CD4-positive, alpha-beta memory T cell (primary cell): ENCODE measurements around the gene TSPAN31. TPM values are rescaled to one million over a fixed set of nuclear protein-coding genes. Genes with fewer than 3 reads are reported as not detected.

Experiments used
- CTCF ChIA-PET: fragments of 350-600 bp; sonication (Branson Sonifier 250); formaldehyde crosslinking; loops from one replicate; lab custom pipeline; 2021; ENCODE audit warnings: inconsistent platforms; ENCODE audit not compliant: partially characterized antibody; lab: Charles Lee
- POLR2A ChIA-PET: fragments of 350-600 bp; sonication (Branson Sonifier 250); formaldehyde crosslinking; loops from one replicate; lab custom pipeline; 2021; ENCODE audit not compliant: partially characterized antibody; lab: Charles Lee
- DNase-seq, 5 donors: peaks; one replicate each; pipeline versions ENCODE4 v3.0.0 to v3.0.0-alpha.2; 2020 to 2022; ENCODE audit warnings: mixed read lengths in 1 of 5
- H3K27ac ChIP-seq: one replicate; pipeline ENCODE4 v1.7.0; 2013; ENCODE audit warnings: low read depth, low read length
- H3K27me3 ChIP-seq: 2 replicates; pipeline ENCODE4 v1.7.0; 2013; ENCODE audit warnings: mild to moderate bottlenecking, low read length, moderate library complexity; ENCODE audit not compliant: insufficient read depth
- H3K36me3 ChIP-seq: 2 replicates; pipeline ENCODE4 v1.7.0; 2013; ENCODE audit warnings: mild to moderate bottlenecking, low read length, moderate library complexity; ENCODE audit not compliant: insufficient read depth
- H3K4me1 ChIP-seq: 2 replicates; pipeline ENCODE4 v1.7.0; 2013; ENCODE audit warnings: mild to moderate bottlenecking, low read length, moderate library complexity; ENCODE audit not compliant: insufficient read depth
- H3K4me3 ChIP-seq, 2 donors: one replicate each; pipeline ENCODE4 v1.7.0; 2013; ENCODE audit warnings: low read length in 2 of 2, mild to moderate bottlenecking in 1 of 2
- H3K9me3 ChIP-seq, 2 donors: one replicate each; pipeline ENCODE4 v1.7.0; 2013; ENCODE audit warnings: low read length in 2 of 2, control low read depth in 1 of 2; ENCODE audit not compliant: control insufficient read depth in 1 of 2
- H3K27ac Mint-ChIP-seq, 7 donors: one replicate each; pipeline ENCODE4 v1.8.0; 2020 to 2021; ENCODE audit warnings: mixed read lengths in 7 of 7, mild to moderate bottlenecking in 6 of 7, inconsistent platforms in 3 of 7, moderate library complexity in 3 of 7
- H3K27me3 Mint-ChIP-seq, 2 donors: one replicate each; pipeline ENCODE4 v1.8.0; 2020 to 2021; ENCODE audit warnings: mixed read lengths in 2 of 2
- H3K36me3 Mint-ChIP-seq, 2 donors: one replicate each; pipeline ENCODE4 v1.8.0; 2020 to 2021; ENCODE audit warnings: mixed read lengths in 2 of 2, inconsistent platforms in 1 of 2, mild to moderate bottlenecking in 1 of 2
- H3K4me1 Mint-ChIP-seq, 4 donors: one replicate each; pipeline ENCODE4 v1.8.0; 2020 to 2021; ENCODE audit warnings: mixed read lengths in 4 of 4, mild to moderate bottlenecking in 1 of 4
- H3K4me3 Mint-ChIP-seq, 8 donors: one replicate each; pipeline ENCODE4 v1.8.0; 2020 to 2021; ENCODE audit warnings: mixed read lengths in 8 of 8, mild to moderate bottlenecking in 7 of 8, moderate library complexity in 6 of 8, inconsistent platforms in 3 of 8
- H3K9me3 Mint-ChIP-seq, 8 donors: one replicate each; pipeline ENCODE4 v1.8.0; 2020 to 2021; ENCODE audit warnings: mixed read lengths in 8 of 8, mild to moderate bottlenecking in 5 of 8, inconsistent platforms in 3 of 8, moderate library complexity in 1 of 8
- intact Hi-C: fragments of 100-400 bp; cut with micrococcal nuclease; formaldehyde crosslinking; loops from one replicate; pipeline ENCODE4 v1.15.1; 2023
- polyA plus RNA-seq, 2 donors: library from polyadenylated mRNA; unstranded; fragments of 300-500 nt; fragmentation: Illumina TruSeq; gene quantifications; one replicate each; pipeline ENCODE4 v1.2.3, GENCODE V29; 2021
- total RNA-seq, 2 experiments: library from RNA; stranded (reverse); gene quantifications; one replicate each; pipeline ENCODE4 v1.2.3, GENCODE V29; 2021

The TSPAN31 gene, protein sequence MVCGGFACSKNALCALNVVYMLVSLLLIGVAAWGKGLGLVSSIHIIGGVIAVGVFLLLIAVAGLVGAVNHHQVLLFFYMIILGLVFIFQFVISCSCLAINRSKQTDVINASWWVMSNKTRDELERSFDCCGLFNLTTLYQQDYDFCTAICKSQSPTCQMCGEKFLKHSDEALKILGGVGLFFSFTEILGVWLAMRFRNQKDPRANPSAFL
- total RNA-seq: 10 to 100 TPM; 27.5 to 30.6 TPM
- 10 to 100 TPM; 37.5 to 76.2 TPM for polyA plus RNA-seq

DNA sequence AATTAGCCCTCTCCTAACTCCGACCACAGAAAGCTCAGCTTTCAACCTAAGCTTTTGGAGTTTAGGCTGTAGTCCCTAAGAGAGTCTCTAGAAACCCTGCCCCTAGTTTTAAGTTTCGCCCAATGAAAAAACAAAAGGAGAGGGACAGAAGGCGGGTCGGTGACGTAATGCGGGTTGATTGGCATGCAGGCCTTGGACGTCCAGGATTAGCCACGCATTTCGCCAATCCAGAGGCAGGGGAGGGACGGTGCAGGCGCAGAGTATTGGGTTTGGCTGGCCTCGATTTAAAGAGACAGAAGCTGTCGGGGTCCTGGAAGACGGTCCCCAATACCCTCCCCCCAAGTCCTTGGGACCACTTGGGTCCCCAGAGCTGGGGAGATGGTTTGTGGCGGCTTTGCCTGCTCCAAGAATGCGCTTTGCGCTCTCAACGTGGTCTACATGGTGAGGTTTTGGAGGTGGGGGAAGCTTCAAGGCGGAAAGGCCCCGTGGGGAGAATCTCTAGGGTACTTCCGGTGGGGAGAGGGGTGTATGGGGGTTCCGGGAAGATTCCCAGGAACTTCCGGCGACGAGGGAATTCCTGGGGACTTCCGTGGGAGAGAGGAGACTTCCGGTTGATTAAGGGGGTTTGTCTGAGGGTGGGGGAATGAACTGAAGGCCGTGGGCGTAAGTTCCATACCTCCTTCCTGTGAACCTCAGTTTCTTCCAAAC is at the start of gene TSPAN31:
Gene TSPAN31, plus strand, starts transcription at position 263 of the 708 bp plus-strand sequence. Its CDS starts 116 bp downstream, at position 379.
- ChIA-PET POLR2A (interaction anchor here (0.8 to 2.3 kb wide), 23 partner anchors 9 to 268 kb away, joined by 3 to 17 read pairs (median 5); partner anchors contain the start of genes ARHGAP9, CYP27B1, EEF1AKMT3 and MBD6), CTCF (interaction anchor here (1.1 to 6.3 kb wide), 10 partner anchors 9 to 161 kb away, joined by 3 to 51 read pairs (median 4); partner anchors contain the start of genes MARCHF9 and OS9)
- intact Hi-C loops: loop anchor here (1.0 to 5.0 kb wide), 3 partner anchors 7 to 283 kb away; partner anchors contain the start of genes ARHGAP9 and CDK4
- Histone ChIP-seq H3K27me3 (no peaks in the 10 kb centered on the region), H3K27ac (peak within 1 kb of the TSS; percentile 93), H3K9me3 (no peaks in the 10 kb centered on the region), H3K4me3 (peak within 1 kb of the TSS; percentile 72 to 83), H3K4me1 (peaks cover 49% of the 10 kb centered on the region), H3K36me3 (peaks cover 25% of the 10 kb centered on the region)
- peak within 1 kb of the TSS; percentile 88 to 99 (median 97) for H3K27ac Mint-ChIP-seq
- H3K4me3 Mint-ChIP-seq: peak within 1 kb of the TSS; percentile 86 to 97 (median 92)
- H3K9me3 Mint-ChIP-seq: peaks cover 0 to 2% (median 0%) of the 10 kb centered on the region in 8 donors
- H3K4me1 Mint-ChIP-seq: peaks cover 30 to 58% (median 43%) of the 10 kb centered on the region in 4 donors
- DNase-seq: peak; percentile 91 to 98 (median 95)
- H3K27me3 Mint-ChIP-seq: no peaks in the 10 kb centered on the region
- peaks cover 14 to 43% of the 10 kb centered on the region in 2 donors for H3K36me3 Mint-ChIP-seq

DNA sequence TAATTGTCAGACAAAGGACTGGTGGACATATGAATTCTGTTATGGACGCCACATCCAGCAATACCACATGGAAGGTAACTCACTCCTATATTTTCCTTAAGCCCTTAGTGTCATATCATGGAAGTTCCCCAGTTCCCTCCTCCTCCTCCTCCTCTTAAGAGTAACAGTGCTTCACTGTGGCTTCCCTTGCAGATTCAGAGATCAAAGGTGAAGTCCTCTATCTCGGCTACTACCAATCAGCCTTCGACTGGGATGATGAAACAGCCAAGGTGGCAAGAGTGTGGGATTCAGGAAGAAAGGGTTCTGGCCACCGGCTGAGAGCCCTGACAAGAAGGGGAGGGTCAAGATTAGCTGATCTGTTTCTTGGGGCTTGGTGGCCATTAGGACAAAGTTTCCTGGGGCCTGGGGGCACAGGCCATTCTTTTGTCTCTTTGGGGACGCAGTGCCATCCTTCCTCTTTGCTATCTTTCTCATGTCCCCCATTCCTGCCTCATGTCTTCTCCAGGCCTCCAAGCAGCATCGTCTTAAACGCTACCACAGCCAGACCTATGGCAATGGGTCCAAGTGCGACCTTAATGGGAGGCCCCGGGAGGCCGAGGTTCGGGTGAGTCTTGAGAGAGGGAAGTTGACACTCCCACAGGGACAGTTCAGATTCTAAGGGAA is 48.9 kb upstream of the TSPAN31 start:
- intact Hi-C loops: loop anchor here (10.0 kb wide), 1 partner anchor 241 kb away; the partner anchor contains the start of genes GLI1 and INHBE
- H3K36me3 Mint-ChIP-seq: peaks cover 44 to 45% of the 10 kb centered on the region in 2 donors
- peak overlapping the region in 7 of 8 donors; percentile 17 to 71 (median 51) for H3K4me3 Mint-ChIP-seq
- POLR2A ChIA-PET: no interaction called here
- no peaks in the 10 kb centered on the region for H3K9me3 ChIP-seq
- no peak overlapping the region for H3K27ac ChIP-seq
- H3K27me3 ChIP-seq: no peaks in the 10 kb centered on the region
- H3K4me3 ChIP-seq: no peak overlapping the region
- peak overlapping the region in 3 of 7 donors; percentile 60 to 80 (median 67) for H3K27ac Mint-ChIP-seq
- DNase-seq: no peak
- CTCF ChIA-PET: no interaction called here
- peaks cover 0 to 33% (median 15%) of the 10 kb centered on the region in 4 donors for H3K4me1 Mint-ChIP-seq
- peaks cover 0 to 2% of the 10 kb centered on the region in 2 donors for H3K27me3 Mint-ChIP-seq
- peaks cover 33% of the 10 kb centered on the region for H3K36me3 ChIP-seq
- peaks cover 26% of the 10 kb centered on the region for H3K4me1 ChIP-seq
- no peaks in the 10 kb centered on the region for H3K9me3 Mint-ChIP-seq

DNA sequence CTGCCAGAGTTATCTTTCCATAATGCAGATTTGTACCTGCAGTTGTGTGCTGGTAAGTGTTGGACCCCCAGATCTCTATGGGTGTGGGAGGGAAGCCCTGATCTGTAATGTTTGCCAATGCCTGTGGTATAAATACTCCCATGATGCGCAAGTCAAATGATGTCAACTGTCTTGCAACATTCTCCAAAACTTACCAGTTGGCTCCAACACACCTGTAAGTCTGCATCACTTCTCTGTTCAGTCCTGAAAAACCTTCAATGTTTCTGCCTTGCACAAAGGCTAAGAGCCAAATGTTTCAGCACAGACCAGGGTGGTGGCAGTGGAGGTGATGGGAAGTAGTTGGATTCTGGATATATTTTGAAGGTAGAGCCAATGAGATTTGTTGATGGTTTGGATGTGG is 47.8 kb upstream of the TSPAN31 start:
- Histone ChIP-seq H3K36me3 (peaks cover 33% of the 10 kb centered on the region), H3K4me1 (peaks cover 26% of the 10 kb centered on the region), H3K27ac (no peak overlapping the region), H3K9me3 (no peaks in the 10 kb centered on the region), H3K27me3 (no peaks in the 10 kb centered on the region), H3K4me3 (no peak overlapping the region)
- Mint-ChIP-seq H3K36me3 (peaks cover 47 to 48% of the 10 kb centered on the region in 2 donors), H3K27me3 (no peaks in the 10 kb centered on the region), H3K4me1 (peaks cover 0 to 33% (median 15%) of the 10 kb centered on the region in 4 donors), H3K27ac (peak overlapping the region in 2 of 7 donors; percentile 37 to 42), H3K4me3 (peak overlapping the region in 1 of 8 donors; percentile 27), H3K9me3 (no peaks in the 10 kb centered on the region)
- CTCF ChIA-PET: no interaction called here
- POLR2A ChIA-PET: no interaction called here
- DNase-seq: no peak
- intact Hi-C loops: loop anchor here (10.0 kb wide), 1 partner anchor 242 kb away; the partner anchor contains the start of genes GLI1 and INHBE

DNA sequence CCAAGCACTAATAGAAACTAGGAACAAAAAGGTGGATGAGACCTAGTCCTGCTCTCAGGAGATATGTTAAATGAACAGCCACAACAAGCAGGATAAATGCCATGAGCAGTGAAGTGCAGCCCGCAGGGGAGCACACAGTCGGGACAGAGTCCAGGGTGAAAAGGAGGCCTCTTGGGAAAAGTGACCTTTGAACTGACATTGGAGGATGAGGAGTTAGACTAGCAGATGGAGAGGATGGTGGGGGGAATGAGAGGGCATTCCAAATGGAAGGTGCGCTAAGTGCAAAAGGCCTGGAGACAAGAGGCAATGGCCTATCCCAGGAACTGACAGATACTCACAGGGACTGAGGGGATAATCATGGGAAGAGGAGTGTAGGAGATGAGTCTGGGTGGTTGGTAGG is 46.4 kb upstream of the TSPAN31 start:
- Mint-ChIP-seq H3K4me3 (peak overlapping the region in 1 of 8 donors; percentile 15), H3K27me3 (no peaks in the 10 kb centered on the region), H3K36me3 (peaks cover 60 to 62% of the 10 kb centered on the region in 2 donors), H3K4me1 (peaks cover 0 to 33% (median 15%) of the 10 kb centered on the region in 4 donors), H3K9me3 (peaks cover 0 to 10% (median 1%) of the 10 kb centered on the region in 8 donors), H3K27ac (peak overlapping the region in 2 of 7 donors; percentile 6 to 15)
- intact Hi-C loops: loop anchor here (10.0 kb wide), 1 partner anchor 244 kb away; the partner anchor contains the start of genes GLI1 and INHBE
- H3K27me3 ChIP-seq: no peaks in the 10 kb centered on the region
- peaks cover 39% of the 10 kb centered on the region for H3K36me3 ChIP-seq
- POLR2A ChIA-PET: interaction anchor here (0.6 kb wide), 1 partner anchor 1070 kb away, joined by 3 read pairs; no protein-coding TSS in a partner anchor
- no peak for DNase-seq
- H3K4me1 ChIP-seq: peaks cover 19% of the 10 kb centered on the region
- no peaks in the 10 kb centered on the region for H3K9me3 ChIP-seq
- H3K4me3 ChIP-seq: no peak overlapping the region
- CTCF ChIA-PET: interaction anchor here (1.0 kb wide), 1 partner anchor 58 kb away, joined by 3 read pairs; no protein-coding TSS in a partner anchor
- H3K27ac ChIP-seq: no peak overlapping the region

DNA sequence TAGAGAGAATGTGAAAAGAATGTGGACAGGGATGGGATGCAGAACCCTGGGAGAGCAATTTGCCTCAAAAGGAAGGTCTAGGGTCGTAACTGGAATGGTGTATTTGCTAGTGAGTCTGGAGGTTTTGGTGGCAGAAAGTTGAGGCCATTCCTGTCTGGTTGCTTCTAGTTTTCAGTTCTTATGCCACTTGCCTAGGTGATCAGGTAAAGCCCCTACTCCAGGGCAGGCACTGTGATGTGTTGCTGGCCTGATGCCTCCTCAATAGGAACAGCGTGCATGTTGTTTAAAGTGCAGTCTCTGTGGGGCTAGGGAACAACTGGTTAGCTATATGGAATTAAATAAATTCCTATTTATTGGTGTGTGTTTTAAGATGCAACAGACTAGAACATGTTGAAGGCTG is 44.5 kb upstream of the TSPAN31 start:
- H3K4me3 ChIP-seq: no peak overlapping the region
- ChIA-PET CTCF (interaction anchor here (0.7 kb wide), 1 partner anchor 11 kb away, joined by 6 read pairs; no protein-coding TSS in a partner anchor), POLR2A (no interaction called here)
- Mint-ChIP-seq H3K36me3 (peaks cover 74% of the 10 kb centered on the region in 2 donors), H3K27me3 (no peaks in the 10 kb centered on the region), H3K4me1 (peaks cover 0 to 33% (median 15%) of the 10 kb centered on the region in 4 donors), H3K4me3 (no peak overlapping the region), H3K9me3 (peaks cover 0 to 15% (median 5%) of the 10 kb centered on the region in 8 donors), H3K27ac (peak overlapping the region in 2 of 7 donors; percentile 63 to 69)
- H3K36me3 ChIP-seq: peaks cover 44% of the 10 kb centered on the region
- intact Hi-C loops: no loop called here
- no peak overlapping the region for H3K27ac ChIP-seq
- H3K4me1 ChIP-seq: peaks cover 9% of the 10 kb centered on the region
- peaks cover 0 to 4% of the 10 kb centered on the region in 2 donors for H3K9me3 ChIP-seq
- H3K27me3 ChIP-seq: no peaks in the 10 kb centered on the region
- no peak for DNase-seq

DNA sequence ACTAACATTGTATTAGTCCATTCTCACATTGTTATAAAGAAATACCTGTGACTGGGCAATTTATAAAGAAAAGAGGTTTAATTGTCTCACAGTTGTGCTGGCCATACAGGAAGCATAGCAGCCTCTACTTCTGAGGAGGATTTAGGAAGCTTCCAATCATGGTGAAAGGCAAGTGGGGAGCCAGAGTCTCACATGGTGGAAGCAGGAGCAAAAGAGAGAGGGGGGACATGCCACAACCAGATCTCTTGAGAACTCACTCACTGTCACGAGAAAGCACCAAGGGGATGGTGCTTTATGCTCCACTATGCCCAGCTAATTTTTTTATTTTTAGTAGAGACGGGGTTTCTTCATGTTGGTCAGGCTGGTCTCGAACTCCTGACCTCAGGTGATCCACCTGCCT is 37.6 kb upstream of the TSPAN31 start:
- peaks cover 0 to 9% (median 4%) of the 10 kb centered on the region in 4 donors for H3K4me1 Mint-ChIP-seq
- CTCF ChIA-PET: no interaction called here
- H3K36me3 Mint-ChIP-seq: peaks cover 52 to 59% of the 10 kb centered on the region in 2 donors
- H3K27me3 ChIP-seq: no peaks in the 10 kb centered on the region
- H3K27ac ChIP-seq: no peak overlapping the region
- intact Hi-C loops: no loop called here
- H3K4me3 Mint-ChIP-seq: no peak overlapping the region
- H3K36me3 ChIP-seq: peaks cover 12% of the 10 kb centered on the region
- H3K9me3 Mint-ChIP-seq: peaks cover 0 to 15% (median 5%) of the 10 kb centered on the region in 8 donors
- no peaks in the 10 kb centered on the region for H3K4me1 ChIP-seq
- peak overlapping the region in 2 of 7 donors; percentile 31 to 46 for H3K27ac Mint-ChIP-seq
- no peak overlapping the region for H3K4me3 ChIP-seq
- H3K27me3 Mint-ChIP-seq: no peaks in the 10 kb centered on the region
- no peak for DNase-seq
- peaks cover 0 to 4% of the 10 kb centered on the region in 2 donors for H3K9me3 ChIP-seq
- POLR2A ChIA-PET: interaction anchor here (0.9 to 1.3 kb wide), 3 partner anchors 9 to 34 kb away, joined by 3 to 5 read pairs (median 3); no protein-coding TSS in a partner anchor
